Skin epidermis (tissue), 12 donors: ENCODE results near the gene FAXDC2.

Experiments
- H3K27ac ChIP-seq, 21 experiments: fragments of 200-600 bp; sonication (generic) in 11 of 21; one replicate each; pipeline ENCODE4 v1.5.0; 2020; ENCODE audit warnings: mild to moderate bottlenecking in 3 of 21, inconsistent platforms in 2 of 21, moderate library complexity in 2 of 21
- H3K4me3 ChIP-seq, 7 experiments: fragments of 200-600 bp; sonication (generic) in 2 of 7; one replicate each; pipeline ENCODE4 v1.5.0; 2020; ENCODE audit warnings: inconsistent platforms in 2 of 7, mild to moderate bottlenecking in 2 of 7, moderate library complexity in 1 of 7

Gene FAXDC2

GRCh38 chr5:154850255-154851062, at the start of gene FAXDC2:
Gene FAXDC2, minus strand, starts transcription at chr5:154850603. Its CDS starts 12,425 bp downstream, at chr5:154838178.
- Histone ChIP-seq H3K27ac (peak within 1 kb of the TSS in 20 of 21 experiments; percentile 44 to 85 (median 68)), H3K4me3 (peak within 1 kb of the TSS; percentile 22 to 51 (median 30))

- H3K27ac ChIP-seq, result peak overlapping the region in 9 of 21 experiments; percentile 15 to 73 (median 35)
- no peak overlapping the region for H3K4me3 ChIP-seq
Measured at GRCh38 chr5:154900066-154900465, 49.7 kb upstream of the FAXDC2 start.

GRCh38 chr5:154899151-154899816, 48.9 kb upstream of the FAXDC2 start:
- Histone ChIP-seq H3K4me3 (no peak overlapping the region), H3K27ac (peak overlapping the region in 9 of 21 experiments; percentile 18 to 71 (median 43))

GRCh38 chr5:154898210-154898609, 47.8 kb upstream of the FAXDC2 start:
- Histone ChIP-seq H3K27ac (peak overlapping the region in 2 of 21 experiments; percentile 28 to 59), H3K4me3 (no peak overlapping the region)

- Histone ChIP-seq H3K27ac (no peak overlapping the region), H3K4me3 (no peak overlapping the region)
Measured at GRCh38 chr5:154896562-154897165, 46.3 kb upstream of the FAXDC2 start.

GRCh38 chr5:154895606-154896561, 45.5 kb upstream of the FAXDC2 start:
- no peak overlapping the region for H3K27ac ChIP-seq

GRCh38 chr5:154893381-154893780, 43.0 kb upstream of the FAXDC2 start:
- H3K4me3 ChIP-seq, result no peak overlapping the region
- H3K27ac ChIP-seq, result no peak overlapping the region

More at GRCh38 chr5:154895606-154896561, 45.5 kb upstream of the FAXDC2 start:
- no peak overlapping the region for H3K4me3 ChIP-seq

- no peak overlapping the region for H3K27ac ChIP-seq
- no peak overlapping the region for H3K4me3 ChIP-seq
Measured at GRCh38 chr5:154892369-154892771, 42.0 kb upstream of the FAXDC2 start.

GRCh38 chr5:154885439-154885838, 35.0 kb upstream of the FAXDC2 start:
- no peak overlapping the region for H3K27ac ChIP-seq

GRCh38 chr5:154884424-154884823, 34.0 kb upstream of the FAXDC2 start:
- Histone ChIP-seq H3K27ac (no peak overlapping the region), H3K4me3 (no peak overlapping the region)

More at GRCh38 chr5:154885439-154885838, 35.0 kb upstream of the FAXDC2 start:
- H3K4me3 ChIP-seq, result no peak overlapping the region

GRCh38 chr5:154881986-154882385, 31.6 kb upstream of the FAXDC2 start:
- Histone ChIP-seq H3K4me3 (no peak overlapping the region), H3K27ac (peak overlapping the region in 1 of 21 experiments; percentile 50)

GRCh38 chr5:154878642-154879335, 28.4 kb upstream of the FAXDC2 start:
- Histone ChIP-seq H3K27ac (no peak overlapping the region), H3K4me3 (no peak overlapping the region)

GRCh38 chr5:154873791-154874331, 23.5 kb upstream of the FAXDC2 start:
- Histone ChIP-seq H3K4me3 (no peak overlapping the region), H3K27ac (peak overlapping the region in 4 of 21 experiments; percentile 4 to 58 (median 36))

GRCh38 chr5:154871734-154872133, 21.3 kb upstream of the FAXDC2 start:
- peak overlapping the region in 1 of 21 experiments; percentile 52 for H3K27ac ChIP-seq
- H3K4me3 ChIP-seq, result no peak overlapping the region

- Histone ChIP-seq H3K27ac (peak overlapping the region in 1 of 21 experiments; percentile 31), H3K4me3 (no peak overlapping the region)
Measured at GRCh38 chr5:154868702-154869101, 18.3 kb upstream of the FAXDC2 start.

- Histone ChIP-seq H3K4me3 (no peak overlapping the region), H3K27ac (peak overlapping the region in 1 of 21 experiments; percentile 28)
Measured at GRCh38 chr5:154866841-154867240, 16.4 kb upstream of the FAXDC2 start.

GRCh38 chr5:154865466-154866184, 15.2 kb upstream of the FAXDC2 start:
- H3K4me3 ChIP-seq, result no peak overlapping the region
- H3K27ac ChIP-seq, result peak overlapping the region in 1 of 21 experiments; percentile 19
